ENCODE data around the gene MMEL1. TPM values are rescaled to one million over a fixed set of nuclear protein-coding genes. Genes with fewer than 3 reads are reported as not detected.
"Not testable (repeated sequence)": the region's sequence is repeated elsewhere in the genome, so short reads cannot be mapped to it uniquely, and the experiment has no call there.

The MMEL1 gene
- total RNA-seq, 2 experiments from 2014 or later = not detected

DNA sequence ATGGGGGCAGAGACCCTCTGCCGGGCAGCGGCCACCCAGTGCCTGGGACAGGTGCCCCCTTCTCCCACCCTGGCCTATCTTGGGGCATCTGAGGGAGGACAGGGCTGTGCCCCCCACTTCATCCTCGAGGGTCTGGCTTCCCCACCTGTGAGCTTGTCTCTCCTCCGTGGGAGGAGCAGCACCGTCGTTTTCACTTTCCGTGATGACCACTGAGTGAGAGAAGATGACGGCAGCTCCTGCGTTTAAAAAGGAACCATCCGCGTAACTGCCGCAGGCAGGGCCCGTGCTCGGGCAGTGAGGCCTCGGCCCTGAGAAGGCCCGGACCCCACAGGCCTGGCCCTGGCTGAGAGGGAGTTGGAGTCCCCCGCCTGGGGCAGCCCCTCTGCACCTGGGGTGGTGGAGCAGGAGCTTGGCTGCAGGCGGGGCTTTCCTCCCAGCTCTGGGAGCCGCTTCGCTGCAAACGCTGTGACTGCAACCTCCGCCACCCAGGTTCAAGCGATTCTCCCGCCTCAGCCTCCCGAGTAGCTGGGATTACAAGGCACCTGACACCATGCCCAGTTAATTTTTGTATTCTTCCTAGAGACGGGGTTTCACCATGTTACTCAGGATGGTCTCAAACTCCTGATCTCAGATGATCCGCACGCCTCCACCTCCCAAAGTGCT, 83.3 kb downstream of the MMEL1 start:
- H3K79me2 ChIP-seq (ENCODE audit: insufficient read depth, low read depth, low read length); H3K9me3 ChIP-seq (ENCODE audit: low read length); H3K36me3 ChIP-seq (ENCODE audit: insufficient read depth, low read length); BruUV-seq (replicated peaks); DNase-seq (ENCODE audit: low spot score); H3K9me2 ChIP-seq (ENCODE audit: insufficient read depth, low read length); CTCF ChIA-PET (ENCODE audit: unreplicated experiment); H2AFZ ChIP-seq (ENCODE audit: low read length); H4K20me1 ChIP-seq (ENCODE audit: insufficient read depth, low read length): not testable (repeated sequence)
- Histone ChIP-seq H3K4me3 (ENCODE audit: low read depth, low read length, poor library complexity, severe bottlenecking) (peak overlapping the region; percentile 76), H3K4me1 (ENCODE audit: insufficient read depth, low read length, poor library complexity, severe bottlenecking) (peaks cover 44% of the 10 kb centered on the region), H3K4me2 (ENCODE audit: low read length) (peak overlapping the region; percentile 94), H3K27ac (ENCODE audit: low read depth, low read length, poor library complexity, severe bottlenecking) (peak overlapping the region; percentile 92)
- intact Hi-C loops (cut with micrococcal nuclease; ENCODE audit: unreplicated experiment) = loop anchor here (2.0 to 5.0 kb wide), 2 partner anchors 35 to 117 kb away; no protein-coding TSS in a partner anchor
- POLR2A ChIA-PET = interaction anchor here (0.6 to 0.7 kb wide), 3 partner anchors 36 to 354 kb away, joined by 3 read pairs; no protein-coding TSS in a partner anchor

DNA sequence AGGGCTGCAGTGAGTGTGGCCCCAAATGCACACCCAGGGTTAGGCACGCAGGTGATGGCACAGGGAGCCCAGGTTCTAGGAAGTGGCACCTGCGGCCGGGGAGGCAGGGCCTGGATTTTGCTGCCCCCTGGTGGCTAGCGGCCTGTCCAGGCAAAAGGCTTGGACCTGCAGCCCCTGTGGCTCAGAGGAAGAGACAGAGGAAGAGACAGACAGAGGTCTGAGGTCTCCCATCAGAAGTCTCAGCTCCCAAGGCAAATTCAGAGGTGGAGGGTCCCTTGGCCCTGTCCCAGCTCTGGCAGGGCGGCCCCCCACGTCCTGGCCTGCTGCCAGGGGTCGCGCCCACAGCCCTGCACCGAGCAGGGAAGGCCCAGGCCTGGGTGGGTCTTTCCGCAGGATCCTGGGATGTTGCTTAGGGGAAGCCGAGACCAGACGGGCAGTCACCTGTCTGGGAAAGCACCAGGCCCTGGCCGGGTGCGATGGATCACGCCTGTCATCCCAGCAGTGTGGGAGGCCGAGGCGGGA, 84.7 kb downstream of the MMEL1 start:
- Histone ChIP-seq H3K27ac (ENCODE audit: low read depth, low read length, poor library complexity, severe bottlenecking) (peak overlapping the region; percentile 92), H3K4me2 (ENCODE audit: low read length) (peak overlapping the region; percentile 94), H3K4me3 (ENCODE audit: low read depth, low read length, poor library complexity, severe bottlenecking) (peak overlapping the region; percentile 76), H3K4me1 (ENCODE audit: insufficient read depth, low read length, poor library complexity, severe bottlenecking) (peaks cover 44% of the 10 kb centered on the region), H3K9me3 (ENCODE audit: low read length) (no peaks in the 10 kb centered on the region), H3K79me2 (ENCODE audit: insufficient read depth, low read depth, low read length) (no peaks in the 10 kb centered on the region), H3K36me3 (ENCODE audit: insufficient read depth, low read length) (no peaks in the 10 kb centered on the region), H2AFZ (ENCODE audit: low read length) (peak overlapping the region; percentile 17; the same call in 1 of the 2 replicates), H4K20me1 (ENCODE audit: insufficient read depth, low read length) (no peaks in the 10 kb centered on the region), H3K9me2 (ENCODE audit: insufficient read depth, low read length) (no peaks in the 10 kb centered on the region)
- intact Hi-C loops (cut with micrococcal nuclease; ENCODE audit: unreplicated experiment) = loop anchor here (1.0 to 5.0 kb wide), 4 partner anchors 37 to 157 kb away; partner anchors contain the start of genes MORN1 and RER1
- BruUV-seq (replicated peaks) = no TSS peak
- CTCF ChIA-PET (ENCODE audit: unreplicated experiment) = interaction anchor here (0.5 to 0.6 kb wide), 2 partner anchors 126 to 134 kb away, joined by 4 to 5 read pairs; no protein-coding TSS in a partner anchor
- peak; percentile 90 for DNase-seq (ENCODE audit: low spot score)
- no peak for TF ChIP-seq EZH2phosphoT487 (IDR thresholded peaks at IDR 0.05; ENCODE audit: borderline replicate concordance, low read depth, low read length)
- TF ChIP-seq, protein P1, sequence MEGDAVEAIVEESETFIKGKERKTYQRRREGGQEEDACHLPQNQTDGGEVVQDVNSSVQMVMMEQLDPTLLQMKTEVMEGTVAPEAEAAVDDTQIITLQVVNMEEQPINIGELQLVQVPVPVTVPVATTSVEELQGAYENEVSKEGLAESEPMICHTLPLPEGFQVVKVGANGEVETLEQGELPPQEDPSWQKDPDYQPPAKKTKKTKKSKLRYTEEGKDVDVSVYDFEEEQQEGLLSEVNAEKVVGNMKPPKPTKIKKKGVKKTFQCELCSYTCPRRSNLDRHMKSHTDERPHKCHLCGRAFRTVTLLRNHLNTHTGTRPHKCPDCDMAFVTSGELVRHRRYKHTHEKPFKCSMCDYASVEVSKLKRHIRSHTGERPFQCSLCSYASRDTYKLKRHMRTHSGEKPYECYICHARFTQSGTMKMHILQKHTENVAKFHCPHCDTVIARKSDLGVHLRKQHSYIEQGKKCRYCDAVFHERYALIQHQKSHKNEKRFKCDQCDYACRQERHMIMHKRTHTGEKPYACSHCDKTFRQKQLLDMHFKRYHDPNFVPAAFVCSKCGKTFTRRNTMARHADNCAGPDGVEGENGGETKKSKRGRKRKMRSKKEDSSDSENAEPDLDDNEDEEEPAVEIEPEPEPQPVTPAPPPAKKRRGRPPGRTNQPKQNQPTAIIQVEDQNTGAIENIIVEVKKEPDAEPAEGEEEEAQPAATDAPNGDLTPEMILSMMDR (conservative IDR thresholded peaks at IDR 0.05; ENCODE audit: low read length) = peak; percentile 93
- POLR2A ChIA-PET = interaction anchor here (0.5 to 3.7 kb wide), 4 partner anchors 37 to 641 kb away, joined by 3 to 15 read pairs (median 5); partner anchors contain the start of gene PEX10

DNA sequence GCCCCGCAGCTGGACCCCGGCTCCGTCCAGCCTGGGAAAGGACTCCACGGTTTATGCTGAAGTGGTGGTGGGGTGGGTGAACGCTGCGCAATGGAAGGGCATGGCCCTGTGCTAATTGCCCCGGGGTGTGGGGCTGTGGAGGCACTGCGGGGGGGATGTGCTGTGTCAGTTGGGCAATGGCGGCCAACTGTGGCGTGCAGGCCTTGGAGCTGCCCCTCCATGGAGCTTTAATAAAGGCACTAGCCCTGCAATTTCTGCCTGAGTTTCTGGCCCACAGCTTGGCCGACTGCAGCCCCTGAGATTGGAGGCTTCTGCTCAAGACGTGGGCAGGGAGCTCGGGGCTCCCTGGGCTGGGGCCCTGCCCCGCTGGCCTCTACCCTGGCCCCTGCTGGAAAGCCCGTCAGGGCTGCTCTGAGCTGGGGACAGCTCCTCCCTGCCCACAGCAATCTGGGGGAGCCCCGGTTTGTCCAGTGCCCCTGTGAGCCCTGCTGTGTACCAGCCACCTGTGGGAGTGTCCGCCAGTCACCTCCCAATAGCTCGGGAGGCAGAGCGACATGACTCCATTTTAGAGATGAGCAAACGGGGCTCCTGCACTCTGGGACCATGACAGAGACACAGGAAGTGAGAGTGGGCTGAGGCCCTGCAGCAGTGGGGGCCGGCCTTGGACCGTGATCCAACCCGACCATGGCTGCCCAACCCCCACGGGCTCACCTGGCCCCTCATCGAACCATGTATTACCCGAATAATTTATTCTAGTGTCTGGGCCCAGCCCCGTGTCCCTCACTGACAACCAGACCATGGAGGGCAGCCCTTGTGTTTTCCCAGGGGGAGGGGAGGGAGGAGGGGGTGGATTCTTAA, 85.4 kb downstream of the MMEL1 start:
- DNase-seq (ENCODE audit: low spot score) = peak; percentile 73
- Histone ChIP-seq H3K27ac (ENCODE audit: low read depth, low read length, poor library complexity, severe bottlenecking) (peak overlapping the region; percentile 92), H4K20me1 (ENCODE audit: insufficient read depth, low read length) (no peaks in the 10 kb centered on the region), H3K4me2 (ENCODE audit: low read length) (peak overlapping the region; percentile 94), H3K36me3 (ENCODE audit: insufficient read depth, low read length) (no peaks in the 10 kb centered on the region), H3K4me1 (ENCODE audit: insufficient read depth, low read length, poor library complexity, severe bottlenecking) (peaks cover 44% of the 10 kb centered on the region), H3K9me3 (ENCODE audit: low read length) (no peaks in the 10 kb centered on the region), H3K79me2 (ENCODE audit: insufficient read depth, low read depth, low read length) (no peaks in the 10 kb centered on the region), H2AFZ (ENCODE audit: low read length) (no peak overlapping the region; the same call in 1 of the 2 replicates), H3K4me3 (ENCODE audit: low read depth, low read length, poor library complexity, severe bottlenecking) (peak overlapping the region; percentile 76), H3K9me2 (ENCODE audit: insufficient read depth, low read length) (no peaks in the 10 kb centered on the region)
- ChIA-PET POLR2A (interaction anchor here (0.5 to 3.7 kb wide), 6 partner anchors 37 to 641 kb away, joined by 3 to 15 read pairs (median 4); partner anchors contain the start of genes MORN1 and PEX10), CTCF (ENCODE audit: unreplicated experiment) (interaction anchor here (0.8 kb wide), 1 partner anchor 131 kb away, joined by 3 read pairs; no protein-coding TSS in a partner anchor)
- BruUV-seq (replicated peaks) = no TSS peak
- intact Hi-C loops (cut with micrococcal nuclease; ENCODE audit: unreplicated experiment) = loop anchor here (1.0 to 5.0 kb wide), 5 partner anchors 21 to 156 kb away; partner anchors contain the start of genes MORN1, PANK4 and RER1
- TF ChIP-seq, protein P1 (conservative IDR thresholded peaks at IDR 0.05; ENCODE audit: low read length) = no peak

All from OCI-LY7 (cell line).